Epithelial cell of proximal tubule (primary cell): ENCODE results near the gene ZNRF3. TPM values are rescaled to one million over a fixed set of nuclear protein-coding genes. Genes with fewer than 3 reads are reported as not detected.

Source experiments
- DNase-seq: peaks from one replicate; pipeline ENCODE4 v3.0.0-alpha.2; 2011; ENCODE audit warnings: low read depth
- H3K4me3 ChIP-seq: 2 replicates; pipeline ENCODE4 v1.5.1; 2011; ENCODE audit warnings: low read depth, mild to moderate bottlenecking, low read length
- total RNA-seq: library from RNA; depleted of rRNA; stranded (reverse); fragments of >200 nt; gene quantifications from 2 replicates; pipeline ENCODE4 v1.2.3, GENCODE V29; 2015
- TF ChIP-seq, protein P1 (sequence below): conservative IDR thresholded peaks from 2 replicates; pipeline ENCODE4 v1.5.1; 2012; ENCODE audit warnings: low read depth, mild to moderate bottlenecking, low read length

Gene ZNRF3
- total RNA-seq, 1 donor from 2014 or later, result 15.6 TPM

DNA sequence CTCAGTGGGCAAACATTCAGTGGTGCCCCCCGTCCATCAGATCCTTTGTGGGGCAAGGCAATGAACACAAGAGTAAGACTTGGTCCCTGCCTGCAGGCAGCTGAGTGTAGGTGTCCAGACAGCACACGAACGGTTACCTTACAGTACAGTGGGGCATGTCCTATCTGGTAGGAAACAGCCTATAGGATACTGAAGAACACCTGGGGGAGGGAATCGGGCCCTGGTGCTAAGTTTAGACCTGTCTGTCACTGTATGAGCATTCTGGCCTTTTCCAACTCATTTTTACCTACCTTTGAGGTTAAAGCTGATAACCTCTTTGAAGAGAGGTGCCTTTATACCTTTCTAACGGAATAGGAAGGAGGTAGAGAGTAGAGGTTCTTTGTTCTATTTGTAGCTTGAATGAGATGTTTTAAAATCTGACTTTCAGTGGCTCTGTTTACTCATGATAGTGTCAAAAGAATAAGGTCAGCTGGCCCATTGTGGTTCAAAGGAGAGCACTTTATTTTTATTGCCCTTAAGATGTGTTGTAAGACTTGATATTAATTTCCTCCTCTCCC lies 8.9 kb downstream of the ZNRF3 start:
- TF ChIP-seq, protein P1, sequence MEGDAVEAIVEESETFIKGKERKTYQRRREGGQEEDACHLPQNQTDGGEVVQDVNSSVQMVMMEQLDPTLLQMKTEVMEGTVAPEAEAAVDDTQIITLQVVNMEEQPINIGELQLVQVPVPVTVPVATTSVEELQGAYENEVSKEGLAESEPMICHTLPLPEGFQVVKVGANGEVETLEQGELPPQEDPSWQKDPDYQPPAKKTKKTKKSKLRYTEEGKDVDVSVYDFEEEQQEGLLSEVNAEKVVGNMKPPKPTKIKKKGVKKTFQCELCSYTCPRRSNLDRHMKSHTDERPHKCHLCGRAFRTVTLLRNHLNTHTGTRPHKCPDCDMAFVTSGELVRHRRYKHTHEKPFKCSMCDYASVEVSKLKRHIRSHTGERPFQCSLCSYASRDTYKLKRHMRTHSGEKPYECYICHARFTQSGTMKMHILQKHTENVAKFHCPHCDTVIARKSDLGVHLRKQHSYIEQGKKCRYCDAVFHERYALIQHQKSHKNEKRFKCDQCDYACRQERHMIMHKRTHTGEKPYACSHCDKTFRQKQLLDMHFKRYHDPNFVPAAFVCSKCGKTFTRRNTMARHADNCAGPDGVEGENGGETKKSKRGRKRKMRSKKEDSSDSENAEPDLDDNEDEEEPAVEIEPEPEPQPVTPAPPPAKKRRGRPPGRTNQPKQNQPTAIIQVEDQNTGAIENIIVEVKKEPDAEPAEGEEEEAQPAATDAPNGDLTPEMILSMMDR, result no peak
- H3K4me3 ChIP-seq, result no peak overlapping the region
- no peak for DNase-seq

DNA sequence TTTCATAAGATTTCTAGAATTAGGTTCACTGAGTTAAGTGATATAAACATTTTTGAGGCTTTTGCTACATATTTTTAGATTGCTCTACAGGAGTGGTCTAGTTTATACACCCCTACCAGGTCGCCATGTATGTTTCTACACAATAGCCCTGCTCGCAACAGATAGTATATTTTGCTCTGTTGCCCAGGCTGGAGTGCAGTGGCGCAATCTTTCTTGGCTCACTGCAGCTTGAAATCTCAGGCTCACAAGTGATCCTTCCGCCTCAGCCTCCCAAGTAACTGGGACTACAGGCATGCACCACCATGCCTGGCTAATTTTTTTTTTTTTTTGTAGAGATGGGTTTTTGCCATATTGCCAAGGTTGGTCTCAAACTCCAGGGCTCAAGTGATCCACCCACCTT lies 10.4 kb downstream of the ZNRF3 start:
- TF ChIP-seq, protein P1, result no peak
- DNase-seq, result no peak
- H3K4me3 ChIP-seq, result no peak overlapping the region

DNA sequence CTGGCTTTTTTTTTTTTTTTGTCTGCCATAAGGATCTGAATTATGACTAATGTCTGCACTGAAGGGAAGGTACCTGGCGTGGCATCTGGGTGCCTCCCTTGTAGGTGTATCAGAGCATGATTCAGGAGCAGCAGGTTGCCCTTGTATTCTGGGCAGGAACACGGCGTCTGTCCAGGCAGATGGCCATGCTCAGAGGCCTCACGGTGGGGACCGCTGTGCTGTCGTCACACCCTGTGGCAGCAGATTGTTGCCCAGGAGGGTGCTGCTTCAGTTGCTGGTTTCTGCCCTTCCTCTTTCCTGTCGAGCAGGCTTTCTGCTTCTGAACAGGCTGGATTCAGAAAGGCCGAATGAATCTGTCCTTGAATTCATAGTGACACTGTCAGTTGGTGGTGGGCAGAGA lies 11.0 kb downstream of the ZNRF3 start:
- DNase-seq, result no peak
- TF ChIP-seq, protein P1, result no peak
- no peak overlapping the region for H3K4me3 ChIP-seq

DNA sequence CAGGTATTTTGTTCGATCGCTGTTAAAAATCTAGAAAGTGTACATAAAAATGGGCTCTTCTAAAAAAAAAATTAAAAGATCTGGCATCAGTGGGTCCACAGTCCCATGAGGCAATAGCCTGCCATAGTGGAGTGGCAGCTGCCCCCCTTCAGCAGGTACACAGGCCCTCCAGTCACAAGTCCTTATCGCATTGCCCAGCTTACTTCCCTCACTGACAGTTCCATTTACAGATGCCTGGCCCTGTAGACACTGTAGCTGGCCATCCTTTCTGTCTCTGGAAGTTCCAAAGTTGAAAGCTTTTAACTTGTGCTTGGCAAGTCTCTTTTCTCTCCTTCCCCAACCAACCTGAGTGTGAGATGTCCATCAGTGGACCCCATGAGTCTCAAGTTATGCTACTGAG lies 11.4 kb downstream of the ZNRF3 start:
- DNase-seq, result no peak

DNA sequence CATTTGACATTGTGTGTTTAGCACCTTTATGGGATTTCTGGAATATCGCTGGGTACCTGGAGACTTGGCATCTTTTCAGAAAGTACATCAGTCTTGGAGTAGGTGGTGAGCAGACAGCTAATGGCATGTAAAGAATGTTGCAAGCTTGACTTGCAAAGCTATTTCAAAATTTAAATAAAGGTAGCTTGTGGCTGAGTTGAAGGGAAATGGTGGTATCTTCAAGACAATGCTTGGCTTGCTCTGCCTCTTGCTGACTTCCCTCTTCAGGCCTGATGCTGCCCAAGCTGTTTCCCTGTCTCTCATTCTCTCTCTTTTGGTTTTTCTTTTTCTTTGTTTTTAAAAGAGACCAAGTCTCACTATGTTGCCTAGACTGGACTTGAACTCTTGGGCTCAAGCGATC lies 13.2 kb downstream of the ZNRF3 start:
- TF ChIP-seq, protein P1, result no peak
- DNase-seq, result no peak
- H3K4me3 ChIP-seq, result no peak overlapping the region

More for the DNA sequence above, 11.4 kb downstream of the ZNRF3 start:
- no peak overlapping the region for H3K4me3 ChIP-seq
- TF ChIP-seq, protein P1, result no peak

- TF ChIP-seq, protein P1, result no peak
- no peak for DNase-seq
- no peak overlapping the region for H3K4me3 ChIP-seq
These were observed 14.9 kb downstream of the ZNRF3 start for GRCh38 chr22:28898233-28898629.

DNA sequence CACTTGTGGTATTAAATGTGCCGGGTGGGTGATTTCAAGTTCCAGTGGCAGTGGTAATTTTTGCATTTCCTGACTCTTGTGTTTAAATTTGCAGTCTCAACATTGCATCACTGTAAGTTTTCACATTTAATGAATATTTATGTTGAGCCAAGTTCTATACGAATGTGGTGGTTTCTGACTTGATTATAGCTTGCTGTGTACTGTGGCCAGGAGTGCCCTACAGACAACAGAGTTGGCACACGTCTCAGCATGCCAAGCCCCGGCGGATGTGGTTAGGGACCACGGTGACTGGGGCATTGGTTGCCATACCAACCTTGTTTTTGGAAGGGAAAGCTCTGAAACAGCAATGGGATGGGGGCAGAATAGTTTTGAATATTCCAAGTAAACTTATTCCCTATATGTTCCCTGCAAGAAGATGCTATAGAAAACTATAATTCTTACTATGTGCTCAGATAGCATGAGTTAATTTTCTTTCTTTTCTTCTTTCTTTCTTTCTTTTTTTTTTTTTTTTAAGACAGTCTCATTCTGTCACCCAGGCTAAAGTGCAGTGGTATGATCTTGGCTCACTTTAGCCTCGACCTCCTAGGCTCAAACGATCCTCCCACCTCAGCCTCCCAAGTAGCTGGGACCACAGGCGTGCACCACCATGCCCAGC lies 16.0 kb downstream of the ZNRF3 start:
- no peak overlapping the region for H3K4me3 ChIP-seq
- DNase-seq, result no peak
- TF ChIP-seq, protein P1, result no peak
